C4-2B (cell line): ENCODE results near the gene RTP2.

Experiments
- CTCF ChIP-seq: fragments of 450-650 bp; conservative IDR thresholded peaks from 2 replicates; pipeline ENCODE4 v1.5.1; 2017; ENCODE audit warnings: mild to moderate bottlenecking
- ZFX ChIP-seq: fragments of 450-650 bp; IDR thresholded peaks from 2 replicates; pipeline ENCODE4 v1.6.1; 2017

DNA sequence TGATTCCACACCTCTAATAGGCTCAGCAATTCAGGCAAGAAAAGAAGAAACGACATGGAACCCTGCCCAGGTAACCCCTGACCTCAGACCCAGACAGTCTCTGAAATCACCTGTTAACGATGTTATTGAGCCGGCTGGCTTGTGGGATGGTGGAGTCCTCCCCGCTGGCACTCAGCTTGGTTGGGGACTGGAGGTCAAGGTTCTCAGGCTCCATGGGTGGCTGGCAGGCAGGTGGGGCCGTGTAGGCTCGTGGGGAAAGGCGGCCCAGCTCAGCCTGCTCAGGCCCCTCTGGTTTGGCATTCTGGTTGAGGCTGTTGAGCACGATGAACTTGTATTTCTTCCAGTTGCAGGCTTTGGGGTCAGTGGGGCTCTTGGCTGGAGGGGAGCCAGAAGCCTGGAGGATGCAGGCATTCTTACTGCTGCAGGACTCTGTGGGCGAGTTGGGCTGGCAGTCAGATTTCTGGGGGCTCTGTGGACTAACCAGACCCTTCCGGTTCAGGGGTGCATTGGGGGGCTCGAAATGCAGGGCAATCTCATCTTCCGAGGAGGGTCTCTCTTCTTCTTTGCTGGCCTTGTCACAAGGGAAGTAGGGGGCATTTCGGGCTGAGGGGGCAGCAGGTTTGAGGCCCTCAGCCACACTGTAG, 26.7 kb upstream of the RTP2 start:
- TF ChIP-seq CTCF: no peak
- TF ChIP-seq ZFX: no peak
